CD8-positive, alpha-beta memory T cell (primary cell): Measurements from ENCODE around the gene TANC1. TPM values are rescaled to one million over a fixed set of nuclear protein-coding genes. Genes with fewer than 3 reads are reported as not detected.
A peak's percentile ranks its signal among the peaks of the same experiment; 100 is the strongest.

ENCODE experiments used
- CTCF ChIA-PET: fragments of 350-600 bp; sonication (Branson Sonifier 250); formaldehyde crosslinking; loops from one replicate; lab custom pipeline; 2021; ENCODE audit warnings: antibody characterized with exemption; lab: Charles Lee
- POLR2A ChIA-PET: fragments of 350-600 bp; sonication (Branson Sonifier 250); formaldehyde crosslinking; loops from one replicate; lab custom pipeline; 2021; ENCODE audit warnings: antibody characterized with exemption; lab: Charles Lee
- DNase-seq, 5 donors: peaks; one replicate each; pipeline versions ENCODE4 v3.0.0 to v3.0.0-alpha.2; 2020 to 2022; ENCODE audit warnings: mixed read lengths in 1 of 5
- H3K27ac ChIP-seq: one replicate; pipeline ENCODE4 v1.7.0; 2013; ENCODE audit warnings: low read depth, mild to moderate bottlenecking, low read length, moderate library complexity
- H3K27me3 ChIP-seq: 2 replicates; pipeline ENCODE4 v1.7.0; 2013; ENCODE audit warnings: low read length, mild to moderate bottlenecking; ENCODE audit not compliant: insufficient read depth, poor library complexity, severe bottlenecking
- H3K36me3 ChIP-seq: 2 replicates; pipeline ENCODE4 v1.7.0; 2013; ENCODE audit warnings: mild to moderate bottlenecking, low read length, moderate library complexity; ENCODE audit not compliant: insufficient read depth
- H3K4me1 ChIP-seq: 2 replicates; pipeline ENCODE4 v1.7.0; 2013; ENCODE audit warnings: mild to moderate bottlenecking, low read length, moderate library complexity; ENCODE audit not compliant: insufficient read depth
- H3K4me3 ChIP-seq: 2 replicates; pipeline ENCODE4 v1.7.0; 2013; ENCODE audit warnings: mild to moderate bottlenecking, low read length
- H3K9me3 ChIP-seq: 2 replicates; pipeline ENCODE4 v1.7.0; 2013; ENCODE audit warnings: mild to moderate bottlenecking, low read length
- H3K27ac Mint-ChIP-seq, 8 donors: one replicate each; pipeline ENCODE4 v1.8.0; 2020 to 2021; ENCODE audit warnings: mixed read lengths in 8 of 8, mild to moderate bottlenecking in 6 of 8, inconsistent platforms in 3 of 8, moderate library complexity in 3 of 8
- H3K27me3 Mint-ChIP-seq, 2 donors: one replicate each; pipeline ENCODE4 v1.8.0; 2020 to 2021; ENCODE audit warnings: mixed read lengths in 2 of 2, mild to moderate bottlenecking in 1 of 2, moderate library complexity in 1 of 2
- H3K36me3 Mint-ChIP-seq, 3 donors: one replicate each; pipeline ENCODE4 v1.8.0; 2020 to 2021; ENCODE audit warnings: mixed read lengths in 3 of 3, inconsistent platforms in 1 of 3, mild to moderate bottlenecking in 1 of 3
- H3K4me1 Mint-ChIP-seq, 3 donors: one replicate each; pipeline ENCODE4 v1.8.0; 2020 to 2021; ENCODE audit warnings: mixed read lengths in 3 of 3, inconsistent platforms in 1 of 3, mild to moderate bottlenecking in 1 of 3
- H3K4me3 Mint-ChIP-seq, 7 donors: one replicate each; pipeline ENCODE4 v1.8.0; 2020 to 2021; ENCODE audit warnings: mixed read lengths in 7 of 7, mild to moderate bottlenecking in 6 of 7, moderate library complexity in 4 of 7, inconsistent platforms in 2 of 7
- H3K9me3 Mint-ChIP-seq, 5 donors: one replicate each; pipeline ENCODE4 v1.8.0; 2020 to 2022; ENCODE audit warnings: mixed read lengths in 5 of 5, mild to moderate bottlenecking in 3 of 5, moderate library complexity in 2 of 5, inconsistent platforms in 1 of 5
- polyA plus RNA-seq: library from polyadenylated mRNA; unstranded; fragments of 300-500 nt; fragmentation: Illumina TruSeq; gene quantifications from one replicate; pipeline ENCODE4 v1.2.3, GENCODE V29; 2021
- total RNA-seq, 2 experiments: library from RNA; stranded (reverse); gene quantifications; one replicate each; pipeline ENCODE4 v1.2.3, GENCODE V29; 2021

The TANC1 gene
- total and polyA plus RNA-seq, 3 experiments from 2014 or later, result 0.11 to 0.64 (median 0.13) TPM

GRCh38 chr2:158973116-158973956 is 4.9 kb downstream of the TANC1 start:
- H3K9me3 ChIP-seq, result no peaks in the 10 kb centered on the region
- Mint-ChIP-seq H3K27me3 (peaks cover 18 to 60% of the 10 kb centered on the region in 2 donors), H3K9me3 (no peaks in the 10 kb centered on the region), H3K4me3 (no peak overlapping the region), H3K36me3 (no peaks in the 10 kb centered on the region), H3K4me1 (peaks cover 14 to 16% (median 15%) of the 10 kb centered on the region in 3 donors), H3K27ac (no peak overlapping the region)
- H3K27ac ChIP-seq, result no peak overlapping the region
- H3K36me3 ChIP-seq, result no peaks in the 10 kb centered on the region
- peaks cover 7% of the 10 kb centered on the region for H3K4me1 ChIP-seq
- H3K4me3 ChIP-seq, result no peak overlapping the region
- no peaks in the 10 kb centered on the region for H3K27me3 ChIP-seq
- POLR2A ChIA-PET, result no interaction called here
- CTCF ChIA-PET, result no interaction called here
- no peak for DNase-seq

- Histone ChIP-seq H3K4me3 (no peak overlapping the region), H3K27ac (no peak overlapping the region), H3K36me3 (no peaks in the 10 kb centered on the region), H3K27me3 (no peaks in the 10 kb centered on the region), H3K9me3 (no peaks in the 10 kb centered on the region), H3K4me1 (peaks cover under 1% of the 10 kb centered on the region)
- Mint-ChIP-seq H3K9me3 (no peaks in the 10 kb centered on the region), H3K4me3 (no peak overlapping the region), H3K27me3 (peaks cover 6 to 56% of the 10 kb centered on the region in 2 donors), H3K4me1 (peaks cover 1 to 2% (median 2%) of the 10 kb centered on the region in 3 donors), H3K36me3 (no peaks in the 10 kb centered on the region), H3K27ac (no peak overlapping the region)
- CTCF ChIA-PET, result no interaction called here
- POLR2A ChIA-PET, result no interaction called here
- no peak for DNase-seq
Measured at GRCh38 chr2:158975271-158975921, 7.0 kb downstream of the TANC1 start.

DNA sequence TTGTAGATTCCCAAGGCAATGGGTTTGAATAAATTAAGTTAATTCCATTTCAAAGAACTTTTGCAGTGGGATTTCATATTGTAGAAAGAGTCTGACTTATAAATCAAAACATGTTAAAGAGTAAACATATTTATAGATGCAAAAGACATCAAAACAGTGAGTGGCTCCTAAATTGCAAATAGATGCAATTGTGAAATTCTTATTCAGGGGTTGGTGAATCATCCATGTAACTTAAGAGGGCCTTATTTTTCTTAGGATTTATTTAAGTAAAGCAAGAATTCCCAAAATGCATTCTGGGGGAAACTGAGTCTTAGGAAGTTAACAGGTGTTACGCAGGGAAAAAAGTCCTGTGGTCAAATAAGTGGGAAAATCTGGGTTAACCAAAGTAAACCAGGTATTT is 11.3 kb downstream of the TANC1 start:
- DNase-seq, result no peak
- Mint-ChIP-seq H3K4me3 (no peak overlapping the region), H3K27me3 (peaks cover 0 to 32% of the 10 kb centered on the region in 2 donors), H3K4me1 (no peaks in the 10 kb centered on the region), H3K36me3 (no peaks in the 10 kb centered on the region), H3K9me3 (no peaks in the 10 kb centered on the region), H3K27ac (no peak overlapping the region)
- no peak overlapping the region for H3K27ac ChIP-seq
- no peaks in the 10 kb centered on the region for H3K36me3 ChIP-seq
- H3K4me3 ChIP-seq, result no peak overlapping the region
- ChIA-PET CTCF (no interaction called here), POLR2A (no interaction called here)
- no peaks in the 10 kb centered on the region for H3K27me3 ChIP-seq
- H3K9me3 ChIP-seq, result no peaks in the 10 kb centered on the region
- no peaks in the 10 kb centered on the region for H3K4me1 ChIP-seq

GRCh38 chr2:158984604-158985135 is 16.2 kb downstream of the TANC1 start:
- peak overlapping the region in 1 of 8 donors; percentile 65 for H3K27ac Mint-ChIP-seq
- H3K36me3 Mint-ChIP-seq, result peaks cover 0 to 8% (median 0%) of the 10 kb centered on the region in 3 donors
- no peak for DNase-seq
- no peaks in the 10 kb centered on the region for H3K9me3 ChIP-seq
- POLR2A ChIA-PET, result no interaction called here
- H3K4me3 ChIP-seq, result no peak overlapping the region
- H3K27ac ChIP-seq, result no peak overlapping the region
- peaks cover 0 to 32% of the 10 kb centered on the region in 2 donors for H3K27me3 Mint-ChIP-seq
- H3K27me3 ChIP-seq, result no peaks in the 10 kb centered on the region
- no peaks in the 10 kb centered on the region for H3K9me3 Mint-ChIP-seq
- CTCF ChIA-PET, result no interaction called here
- H3K4me3 Mint-ChIP-seq, result no peak overlapping the region
- no peaks in the 10 kb centered on the region for H3K36me3 ChIP-seq
- no peaks in the 10 kb centered on the region for H3K4me1 ChIP-seq
- H3K4me1 Mint-ChIP-seq, result peaks cover 0 to 1% (median 0%) of the 10 kb centered on the region in 3 donors

GRCh38 chr2:158988501-158988900 is 20.1 kb downstream of the TANC1 start:
- H3K27me3 ChIP-seq, result no peaks in the 10 kb centered on the region
- Mint-ChIP-seq H3K9me3 (no peaks in the 10 kb centered on the region), H3K4me1 (peaks cover 0 to 1% (median 0%) of the 10 kb centered on the region in 3 donors), H3K4me3 (no peak overlapping the region), H3K36me3 (peaks cover 0 to 8% (median 0%) of the 10 kb centered on the region in 3 donors), H3K27ac (no peak overlapping the region), H3K27me3 (peaks cover 8 to 32% of the 10 kb centered on the region in 2 donors)
- no peak overlapping the region for H3K4me3 ChIP-seq
- ChIA-PET CTCF (no interaction called here), POLR2A (no interaction called here)
- no peak overlapping the region for H3K27ac ChIP-seq
- H3K9me3 ChIP-seq, result no peaks in the 10 kb centered on the region
- H3K4me1 ChIP-seq, result no peaks in the 10 kb centered on the region
- DNase-seq, result no peak
- H3K36me3 ChIP-seq, result no peaks in the 10 kb centered on the region

GRCh38 chr2:158989165-158989564 is 20.7 kb downstream of the TANC1 start:
- ChIA-PET CTCF (no interaction called here), POLR2A (no interaction called here)
- Mint-ChIP-seq H3K4me3 (no peak overlapping the region), H3K9me3 (no peaks in the 10 kb centered on the region), H3K27ac (no peak overlapping the region), H3K4me1 (peaks cover 0 to 1% (median 0%) of the 10 kb centered on the region in 3 donors), H3K27me3 (peaks cover 8 to 32% of the 10 kb centered on the region in 2 donors), H3K36me3 (peaks cover 0 to 8% (median 0%) of the 10 kb centered on the region in 3 donors)
- Histone ChIP-seq H3K4me1 (no peaks in the 10 kb centered on the region), H3K27ac (no peak overlapping the region), H3K9me3 (no peaks in the 10 kb centered on the region), H3K36me3 (no peaks in the 10 kb centered on the region), H3K4me3 (no peak overlapping the region), H3K27me3 (no peaks in the 10 kb centered on the region)
- DNase-seq, result no peak

DNA sequence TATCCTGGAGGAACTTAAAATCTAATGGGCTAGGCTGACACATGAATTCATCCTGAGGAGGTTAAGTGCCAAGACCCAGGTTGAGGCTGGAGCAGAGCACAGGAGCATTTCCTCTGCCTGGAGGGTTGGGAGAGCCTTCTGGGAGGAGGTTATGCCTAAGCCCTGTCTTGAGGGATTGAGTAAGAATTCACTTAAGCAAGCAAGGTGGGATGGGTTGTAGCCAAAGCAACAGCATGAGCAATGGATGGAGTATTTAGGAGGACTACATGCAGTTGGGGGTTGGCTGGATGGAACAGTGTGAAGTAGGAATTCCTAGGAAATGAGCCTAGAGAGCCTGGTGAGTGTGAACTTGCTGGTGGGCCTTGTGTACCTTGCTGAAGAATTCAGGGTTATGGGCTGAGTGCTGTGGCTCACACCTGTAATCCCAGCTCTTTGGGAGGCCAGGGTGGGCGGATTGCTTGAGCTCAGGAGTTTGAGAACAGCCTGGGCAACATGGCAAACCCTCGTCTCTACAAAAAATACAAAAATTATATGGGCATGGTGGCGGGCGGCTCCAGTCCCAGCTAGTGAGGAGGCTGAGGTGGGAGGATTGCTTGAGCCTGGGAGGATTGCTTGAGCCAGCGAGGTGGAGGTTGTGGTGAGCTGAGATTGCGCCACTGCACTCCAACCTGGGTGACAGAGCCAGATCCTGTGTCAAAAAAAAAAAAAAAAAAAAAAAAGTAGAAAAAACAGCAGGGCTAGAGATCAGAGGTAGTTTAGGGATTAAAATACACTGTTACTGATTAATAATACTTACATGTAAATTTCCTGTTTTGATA is 22.2 kb downstream of the TANC1 start:
- POLR2A ChIA-PET, result no interaction called here
- peaks cover 0 to 8% (median 0%) of the 10 kb centered on the region in 3 donors for H3K36me3 Mint-ChIP-seq
- H3K4me1 ChIP-seq, result no peaks in the 10 kb centered on the region
- H3K27ac Mint-ChIP-seq, result no peak overlapping the region
- no peaks in the 10 kb centered on the region for H3K27me3 ChIP-seq
- DNase-seq, result no peak
- peaks cover 0 to under 1% (median 0%) of the 10 kb centered on the region in 5 donors for H3K9me3 Mint-ChIP-seq
- no peak overlapping the region for H3K27ac ChIP-seq
- H3K36me3 ChIP-seq, result no peaks in the 10 kb centered on the region
- H3K4me3 Mint-ChIP-seq, result no peak overlapping the region
- CTCF ChIA-PET, result no interaction called here
- peaks cover 8 to 28% of the 10 kb centered on the region in 2 donors for H3K27me3 Mint-ChIP-seq
- peaks cover 0 to 1% (median 0%) of the 10 kb centered on the region in 3 donors for H3K4me1 Mint-ChIP-seq
- no peak overlapping the region for H3K4me3 ChIP-seq
- no peaks in the 10 kb centered on the region for H3K9me3 ChIP-seq
